SJSA1 (cell line): Measurements from ENCODE around the gene TSKS. TPM values are rescaled to one million over a fixed set of nuclear protein-coding genes. Genes with fewer than 3 reads are reported as not detected.
A peak's percentile ranks its signal among the peaks of the same experiment; 100 is the strongest.

Experiments
- DNase-seq, 2 experiments: peaks; one replicate each; pipeline ENCODE4 v3.0.0-alpha.2; 2015 to 2020; ENCODE audit warnings: low spot score in 2 of 2, low read depth in 1 of 2
- H3K27ac ChIP-seq: fragments of 250-450 bp; sonication (Bioruptor Pico); 2 replicates; pipeline ENCODE4 v1.5.1; 2020; ENCODE audit warnings: mild to moderate bottlenecking, moderate library complexity
- H3K27me3 ChIP-seq: fragments of 250-450 bp; sonication (Bioruptor Pico); replicated peaks from 2 replicates; pipeline ENCODE4 v1.5.1; 2020; ENCODE audit warnings: mild to moderate bottlenecking, moderate library complexity
- H3K36me3 ChIP-seq: fragments of 250-450 bp; sonication (Bioruptor Pico); 2 replicates; pipeline ENCODE4 v1.5.1; 2020; ENCODE audit warnings: mild to moderate bottlenecking
- H3K4me1 ChIP-seq: fragments of 250-450 bp; sonication (Bioruptor Pico); replicated peaks from 2 replicates; pipeline ENCODE4 v1.6.1; 2021; ENCODE audit warnings: mild to moderate bottlenecking
- H3K4me3 ChIP-seq: fragments of 250-450 bp; sonication (Bioruptor Pico); 2 replicates; pipeline ENCODE4 v1.5.1; 2020; ENCODE audit warnings: mild to moderate bottlenecking
- H3K9me3 ChIP-seq: fragments of 250-450 bp; sonication (Bioruptor Pico); replicated peaks from 2 replicates; pipeline ENCODE4 v1.5.1; 2020; ENCODE audit warnings: mild to moderate bottlenecking
- total RNA-seq: library from RNA; depleted of rRNA; stranded (reverse); fragments of >200 nt; shearing (Covaris generic); gene quantifications from 2 replicates; pipeline ENCODE4 v1.2.3, GENCODE V29; 2014; rRNA removed

Gene TSKS, protein sequence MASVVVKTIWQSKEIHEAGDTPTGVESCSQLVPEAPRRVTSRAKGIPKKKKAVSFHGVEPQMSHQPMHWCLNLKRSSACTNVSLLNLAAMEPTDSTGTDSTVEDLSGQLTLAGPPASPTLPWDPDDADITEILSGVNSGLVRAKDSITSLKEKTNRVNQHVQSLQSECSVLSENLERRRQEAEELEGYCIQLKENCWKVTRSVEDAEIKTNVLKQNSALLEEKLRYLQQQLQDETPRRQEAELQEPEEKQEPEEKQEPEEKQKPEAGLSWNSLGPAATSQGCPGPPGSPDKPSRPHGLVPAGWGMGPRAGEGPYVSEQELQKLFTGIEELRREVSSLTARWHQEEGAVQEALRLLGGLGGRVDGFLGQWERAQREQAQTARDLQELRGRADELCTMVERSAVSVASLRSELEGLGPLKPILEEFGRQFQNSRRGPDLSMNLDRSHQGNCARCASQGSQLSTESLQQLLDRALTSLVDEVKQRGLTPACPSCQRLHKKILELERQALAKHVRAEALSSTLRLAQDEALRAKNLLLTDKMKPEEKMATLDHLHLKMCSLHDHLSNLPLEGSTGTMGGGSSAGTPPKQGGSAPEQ
- not detected in 2 replicates for total RNA-seq

DNA sequence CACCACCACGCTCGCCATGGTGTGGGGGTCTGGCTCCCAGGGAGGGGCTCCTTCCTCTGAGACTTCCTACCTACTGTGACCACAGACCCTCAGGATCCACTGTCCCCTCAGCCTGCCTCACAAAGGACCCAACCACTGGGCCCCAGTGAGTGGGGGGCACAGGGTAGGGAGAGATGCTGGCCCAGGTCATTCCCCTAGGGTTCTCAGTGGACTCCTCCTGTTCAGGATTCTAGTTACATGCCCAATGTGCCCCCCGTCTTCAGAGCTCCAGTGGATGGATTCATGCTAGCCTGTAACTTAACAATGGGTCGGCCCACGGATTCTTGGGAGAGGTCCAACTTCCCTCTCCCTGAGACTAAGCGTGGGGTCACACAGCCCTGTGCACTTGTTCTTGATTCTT lies at the start of gene TSKS:
Gene TSKS (minus strand): TSS at position 77 of the 400 bp plus-strand sequence. CDS start 59 bp downstream, at position 18.
- peaks cover 3% of the 10 kb centered on the region for H3K36me3 ChIP-seq

DNA sequence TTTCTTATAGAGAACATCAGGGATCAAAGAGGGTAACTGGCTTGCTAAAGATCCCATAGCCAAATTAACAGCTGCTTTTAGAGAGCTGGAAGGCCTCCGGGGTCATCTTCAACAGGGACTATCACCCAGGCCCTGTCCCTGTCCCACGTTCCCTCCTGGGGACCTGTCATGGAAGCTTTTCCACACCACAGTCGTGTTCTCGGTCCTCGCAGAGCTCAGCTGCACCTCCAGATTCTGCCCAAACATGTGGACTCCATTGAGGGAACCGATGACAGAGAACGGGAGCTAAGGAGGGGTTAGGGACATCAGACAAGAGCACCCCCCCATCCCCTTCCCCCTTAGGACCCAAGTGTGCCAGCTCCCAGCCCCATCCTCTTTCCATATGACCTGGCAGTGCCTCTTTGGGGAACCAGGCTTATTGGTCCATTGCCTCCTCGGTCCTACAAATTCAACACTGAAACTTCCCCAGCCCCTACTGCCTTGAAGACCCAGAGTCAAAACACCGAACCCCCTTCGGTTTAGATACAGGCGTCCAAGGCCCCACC lies 49.4 kb upstream of the TSKS start:
- peak overlapping the region; percentile 96 for H3K27ac ChIP-seq
- DNase-seq, result no peak
- peak overlapping the region; percentile 48 for H3K4me3 ChIP-seq
- no peaks in the 10 kb centered on the region for H3K27me3 ChIP-seq
- H3K4me1 ChIP-seq, result peaks cover 25% of the 10 kb centered on the region
- H3K9me3 ChIP-seq, result no peaks in the 10 kb centered on the region
- no peaks in the 10 kb centered on the region for H3K36me3 ChIP-seq

More for the DNA sequence above, at the start of gene TSKS:
- no peak within 1 kb of the TSS for H3K27ac ChIP-seq
- H3K4me1 ChIP-seq, result peaks cover 23% of the 10 kb centered on the region
- H3K4me3 ChIP-seq, result no peak within 1 kb of the TSS
- DNase-seq, result no peak
- no peaks in the 10 kb centered on the region for H3K9me3 ChIP-seq
- H3K27me3 ChIP-seq, result no peaks in the 10 kb centered on the region

DNA sequence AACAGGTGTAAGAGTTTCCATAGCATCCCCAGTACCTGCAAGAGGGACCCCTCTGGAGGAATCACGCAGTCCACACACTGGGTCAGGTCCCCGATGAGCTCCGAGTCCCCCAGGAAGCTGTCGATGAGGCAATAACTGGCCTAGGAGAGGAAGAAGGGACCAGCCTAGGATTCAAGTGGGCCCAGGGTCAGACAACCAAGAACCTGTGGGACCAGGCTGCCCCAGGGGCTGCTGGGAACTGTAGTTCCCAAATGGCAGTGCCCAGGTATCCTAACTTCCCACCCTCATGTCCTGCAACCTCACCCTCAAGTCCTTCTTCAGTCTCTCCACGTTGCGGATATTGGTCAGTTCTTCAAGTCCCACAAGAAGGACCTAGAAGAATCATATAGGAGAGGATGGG lies 48.2 kb upstream of the TSKS start:
- Histone ChIP-seq H3K27ac (no peak overlapping the region), H3K9me3 (no peaks in the 10 kb centered on the region), H3K4me1 (peaks cover 25% of the 10 kb centered on the region), H3K4me3 (no peak overlapping the region), H3K27me3 (no peaks in the 10 kb centered on the region), H3K36me3 (peaks cover 3% of the 10 kb centered on the region)
- DNase-seq, result no peak

DNA sequence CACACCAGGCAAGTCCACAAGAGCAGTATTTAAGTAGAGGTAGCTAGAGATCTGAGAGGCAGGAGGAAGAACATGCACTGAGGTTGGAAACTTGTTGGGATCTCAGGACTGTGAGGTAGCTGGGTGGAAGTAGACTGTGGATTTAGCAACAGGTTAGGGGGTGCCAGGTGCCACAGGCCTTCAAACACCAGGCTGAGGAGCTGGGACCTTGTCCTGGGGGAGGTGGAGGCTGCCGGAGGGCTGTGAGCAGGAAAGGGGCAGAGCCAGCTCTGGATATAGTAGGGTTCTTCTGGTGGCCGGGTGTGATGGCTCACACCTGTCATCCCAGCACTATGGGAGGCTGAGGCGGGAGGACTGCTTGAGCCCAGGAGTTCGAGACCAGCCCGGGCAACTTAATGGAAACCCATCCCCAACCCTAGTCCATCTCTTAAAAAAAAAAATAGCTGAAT lies 46.9 kb upstream of the TSKS start:
- H3K36me3 ChIP-seq, result peaks cover 15% of the 10 kb centered on the region
- peaks cover 25% of the 10 kb centered on the region for H3K4me1 ChIP-seq
- no peaks in the 10 kb centered on the region for H3K27me3 ChIP-seq
- H3K27ac ChIP-seq, result no peak overlapping the region
- H3K9me3 ChIP-seq, result no peaks in the 10 kb centered on the region
- no peak for DNase-seq
- no peak overlapping the region for H3K4me3 ChIP-seq

DNA sequence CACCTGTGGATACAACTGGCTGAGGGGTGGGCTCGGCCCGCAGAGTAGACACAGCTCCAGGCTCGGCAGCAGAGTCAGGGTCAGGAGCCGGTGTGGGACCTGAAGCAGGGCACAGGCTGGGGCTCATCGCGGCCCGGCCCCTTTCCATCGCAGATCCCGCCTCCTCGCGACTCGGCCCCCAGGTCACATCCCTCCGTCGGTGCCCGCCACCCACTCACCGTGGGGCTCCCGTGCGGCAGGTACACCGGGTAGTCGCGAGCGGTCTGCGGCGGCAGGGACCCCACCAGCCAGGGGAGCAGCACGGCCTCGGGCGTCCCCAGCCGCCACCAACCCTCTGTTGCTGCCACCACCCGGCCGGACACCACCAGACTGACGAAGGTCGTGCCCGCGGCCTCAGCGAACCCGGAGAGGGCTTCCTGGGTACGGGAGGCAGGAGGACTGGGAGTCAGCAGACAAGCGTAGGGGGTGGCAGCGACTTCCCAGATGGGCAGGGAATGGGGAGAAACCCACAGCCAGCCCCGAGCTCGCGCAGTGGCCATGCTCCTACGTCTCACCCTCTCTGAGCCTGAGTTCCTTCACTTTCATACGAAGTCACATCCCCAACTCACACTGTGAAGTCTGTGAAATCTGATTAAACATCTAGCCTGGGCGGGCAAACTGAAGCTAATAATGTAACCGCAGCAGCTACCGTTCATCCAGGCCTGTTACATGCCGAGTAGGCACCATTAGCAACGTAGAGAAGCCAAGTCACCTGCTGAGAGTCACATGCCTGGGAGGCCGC lies 46.2 kb upstream of the TSKS start:
- H3K36me3 ChIP-seq, result peaks cover 20% of the 10 kb centered on the region
- peak overlapping the region; percentile 43 for H3K4me3 ChIP-seq
- no peaks in the 10 kb centered on the region for H3K9me3 ChIP-seq
- no peak overlapping the region for H3K27ac ChIP-seq
- H3K27me3 ChIP-seq, result no peaks in the 10 kb centered on the region
- peaks cover 25% of the 10 kb centered on the region for H3K4me1 ChIP-seq
- DNase-seq, result peak in 1 of 2 experiments; percentile 71

DNA sequence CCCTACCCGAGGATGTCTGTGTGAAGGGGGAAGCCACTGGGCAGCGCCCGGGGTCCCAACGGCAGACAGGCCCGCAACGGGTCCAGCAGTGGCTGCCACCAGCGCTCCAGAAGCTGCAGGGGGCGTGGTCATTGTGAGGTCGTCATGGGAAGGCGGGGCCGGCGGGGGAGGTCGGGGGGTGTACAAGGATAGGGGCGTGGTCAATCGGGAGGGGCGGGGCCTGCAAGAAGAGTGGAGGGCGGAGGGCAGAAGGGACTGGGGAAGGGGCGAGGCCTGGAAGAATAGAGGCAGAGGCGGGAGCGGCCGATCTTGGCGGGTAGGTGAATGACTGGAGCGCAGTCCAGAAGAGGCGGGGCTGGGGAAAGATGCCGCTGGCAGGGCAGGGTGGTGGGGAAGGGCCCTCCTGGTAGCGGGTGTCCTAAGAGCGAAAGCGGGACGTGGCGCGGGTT lies 45.6 kb upstream of the TSKS start:
- H3K36me3 ChIP-seq, result peaks cover 25% of the 10 kb centered on the region
- peaks cover 25% of the 10 kb centered on the region for H3K4me1 ChIP-seq
- H3K27ac ChIP-seq, result no peak overlapping the region
- H3K9me3 ChIP-seq, result no peaks in the 10 kb centered on the region
- peak in 1 of 2 experiments; percentile 94 for DNase-seq
- peak overlapping the region; percentile 43 for H3K4me3 ChIP-seq
- no peaks in the 10 kb centered on the region for H3K27me3 ChIP-seq

DNA sequence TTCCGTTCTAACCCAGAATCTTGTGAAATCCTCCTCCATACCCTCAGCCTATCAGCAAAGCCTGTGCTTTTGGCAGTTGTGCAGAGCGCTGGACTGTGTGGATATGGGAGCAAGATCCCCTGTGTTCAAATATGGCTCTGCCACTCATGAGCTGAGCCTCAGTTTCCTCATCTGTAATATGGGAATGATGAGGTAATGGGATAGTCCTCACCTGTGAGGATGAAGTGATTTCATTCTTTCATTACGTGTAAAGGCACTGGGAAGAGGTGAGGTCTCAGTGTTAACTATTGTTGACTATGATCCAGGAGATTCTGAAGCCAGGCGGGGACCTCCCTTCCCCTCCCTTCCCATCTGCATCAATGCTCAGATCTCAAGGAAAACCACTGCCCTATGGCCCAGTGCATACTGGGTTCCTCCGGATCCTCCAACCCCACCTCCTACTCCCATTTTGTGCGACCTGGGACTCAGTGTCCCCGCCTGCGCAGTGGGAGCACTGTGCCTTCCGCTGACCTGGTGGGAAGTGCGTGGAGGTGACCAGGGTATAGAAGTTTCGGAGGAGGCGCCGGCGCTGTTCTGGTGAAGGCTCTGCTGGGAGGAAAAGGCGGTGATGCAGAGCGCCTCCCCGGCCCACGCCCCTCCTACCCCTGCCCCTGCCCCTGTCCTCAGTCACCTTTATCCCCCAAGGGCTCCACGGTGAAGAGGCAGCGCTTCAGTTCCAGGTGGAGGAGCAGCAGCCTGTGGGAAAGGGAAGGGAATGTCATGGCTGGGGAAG lies 45.0 kb upstream of the TSKS start:
- Histone ChIP-seq H3K36me3 (peaks cover 31% of the 10 kb centered on the region), H3K27ac (no peak overlapping the region), H3K9me3 (no peaks in the 10 kb centered on the region), H3K27me3 (no peaks in the 10 kb centered on the region), H3K4me1 (peaks cover 25% of the 10 kb centered on the region), H3K4me3 (peak overlapping the region; percentile 43)
- no peak for DNase-seq

DNA sequence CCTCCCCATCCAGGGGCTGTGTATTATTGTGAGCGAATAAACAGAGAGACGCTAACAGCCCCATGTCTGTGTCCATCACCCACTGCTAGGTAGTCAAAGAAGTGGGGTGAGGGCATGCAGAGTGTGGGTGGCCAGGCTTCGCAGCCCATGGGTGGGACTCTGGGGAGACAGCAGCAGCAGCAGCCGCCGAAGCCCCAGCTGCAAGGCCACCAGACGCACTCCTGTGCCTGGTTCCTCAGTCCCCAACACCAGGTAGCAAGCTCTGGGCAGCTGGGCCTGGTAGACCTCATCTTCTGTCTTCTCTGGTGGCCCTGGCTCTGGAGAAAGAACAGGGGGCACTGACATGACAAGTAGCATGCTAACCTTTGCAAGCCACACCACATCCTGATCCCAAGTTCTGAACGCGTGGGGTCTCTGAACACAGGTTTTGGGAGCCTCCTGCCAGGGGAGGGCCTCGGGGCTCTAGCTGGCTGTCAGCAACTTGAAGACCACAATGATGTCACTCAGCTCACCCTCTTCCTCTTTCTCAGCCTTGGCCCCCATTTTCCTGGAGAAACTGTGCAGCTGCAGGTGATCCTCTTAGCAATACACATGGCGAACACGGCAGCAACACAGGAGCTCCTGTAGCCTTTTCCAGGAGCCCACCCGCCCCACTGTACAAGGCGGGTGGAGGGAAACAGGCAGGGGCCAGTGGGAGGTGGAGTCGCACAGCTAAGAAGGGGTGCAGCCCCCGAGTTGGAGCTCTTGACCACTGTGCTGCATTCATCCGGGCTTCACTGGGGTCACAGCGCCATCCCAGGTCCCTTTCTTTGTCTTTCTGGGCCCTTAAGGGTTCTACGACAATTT lies 44.2 kb upstream of the TSKS start:
- DNase-seq, result no peak
- Histone ChIP-seq H3K27ac (no peak overlapping the region), H3K27me3 (no peaks in the 10 kb centered on the region), H3K4me3 (no peak overlapping the region), H3K36me3 (peaks cover 37% of the 10 kb centered on the region), H3K9me3 (no peaks in the 10 kb centered on the region), H3K4me1 (peaks cover 17% of the 10 kb centered on the region)

DNA sequence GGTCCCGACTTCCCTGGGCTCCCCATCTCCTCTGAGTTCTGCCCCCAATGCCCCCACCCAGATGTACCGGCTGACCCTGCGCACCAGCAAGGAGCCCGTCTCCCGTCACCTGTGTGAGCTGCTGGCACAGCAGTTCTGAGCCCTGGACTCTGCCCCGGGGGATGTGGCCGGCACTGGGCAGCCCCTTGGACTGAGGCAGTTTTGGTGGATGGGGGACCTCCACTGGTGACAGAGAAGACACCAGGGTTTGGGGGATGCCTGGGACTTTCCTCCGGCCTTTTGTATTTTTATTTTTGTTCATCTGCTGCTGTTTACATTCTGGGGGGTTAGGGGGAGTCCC lies 43.5 kb upstream of the TSKS start:
- Histone ChIP-seq H3K36me3 (peaks cover 40% of the 10 kb centered on the region), H3K27me3 (no peaks in the 10 kb centered on the region), H3K4me1 (peaks cover 13% of the 10 kb centered on the region), H3K27ac (no peak overlapping the region), H3K9me3 (no peaks in the 10 kb centered on the region), H3K4me3 (no peak overlapping the region)
- no peak for DNase-seq

DNA sequence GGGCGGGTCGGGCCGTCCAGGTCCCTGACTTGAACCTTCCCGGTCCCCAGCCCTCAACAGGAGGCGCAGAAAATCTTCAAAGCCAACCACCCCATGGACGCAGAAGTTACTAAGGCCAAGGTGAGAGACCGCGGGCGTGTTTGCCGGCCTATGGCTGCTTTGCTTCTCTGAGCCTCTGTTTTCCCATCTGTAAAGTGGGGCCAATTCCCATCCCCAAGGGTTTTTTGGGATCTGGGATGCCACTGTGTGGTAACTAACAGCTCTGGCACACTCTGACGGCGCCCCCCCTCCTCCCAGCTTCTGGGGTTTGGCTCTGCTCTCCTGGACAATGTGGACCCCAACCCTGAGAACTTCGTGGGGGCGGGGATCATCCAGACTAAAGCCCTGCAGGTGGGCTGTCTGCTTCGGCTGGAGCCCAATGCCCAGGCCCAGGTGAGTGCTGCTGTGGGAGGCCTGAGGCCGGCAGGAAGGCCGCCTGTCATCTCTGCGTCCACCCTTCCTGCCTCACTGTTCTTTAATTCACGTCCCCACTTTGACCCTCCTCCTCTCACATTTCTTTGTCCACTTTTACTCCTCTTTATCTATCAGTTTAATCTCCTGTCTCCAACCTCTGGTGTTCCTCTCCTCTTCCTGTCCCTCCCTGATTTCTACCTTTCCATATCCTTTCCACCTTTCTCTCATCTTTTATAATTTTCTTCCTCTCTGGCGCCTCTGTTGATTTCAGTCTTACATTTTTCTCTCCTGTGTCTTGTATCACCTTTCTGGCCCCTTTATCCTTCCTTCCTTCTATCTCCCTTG lies 42.9 kb upstream of the TSKS start:
- H3K4me1 ChIP-seq, result peaks cover 13% of the 10 kb centered on the region
- H3K36me3 ChIP-seq, result peaks cover 44% of the 10 kb centered on the region
- H3K4me3 ChIP-seq, result no peak overlapping the region
- no peaks in the 10 kb centered on the region for H3K9me3 ChIP-seq
- H3K27ac ChIP-seq, result no peak overlapping the region
- H3K27me3 ChIP-seq, result no peaks in the 10 kb centered on the region
- DNase-seq, result no peak

DNA sequence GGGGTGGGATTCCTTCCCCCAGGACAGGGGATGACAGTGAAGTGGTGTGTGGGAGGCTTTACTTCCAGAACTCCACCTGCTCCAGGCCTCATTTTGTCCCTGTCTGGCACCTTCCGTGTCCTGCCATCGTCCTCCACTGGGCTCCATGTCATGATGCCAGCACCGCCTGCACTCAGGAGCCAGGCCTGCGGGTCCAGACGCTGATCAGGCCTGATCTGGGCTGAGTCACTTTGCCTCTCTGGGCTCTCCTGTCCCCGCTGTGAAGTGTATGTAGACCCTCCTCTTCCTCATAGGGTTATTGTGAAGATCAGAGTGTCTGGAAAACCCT lies 40.4 kb upstream of the TSKS start:
- no peaks in the 10 kb centered on the region for H3K27me3 ChIP-seq
- no peak overlapping the region for H3K4me3 ChIP-seq
- peaks cover 1% of the 10 kb centered on the region; the same call in 1 of the 2 replicates for H3K4me1 ChIP-seq
- DNase-seq, result no peak
- peaks cover 69% of the 10 kb centered on the region for H3K36me3 ChIP-seq
- H3K27ac ChIP-seq, result no peak overlapping the region
- no peaks in the 10 kb centered on the region for H3K9me3 ChIP-seq
